GM18526 (cell line): ENCODE measurements around the gene MYO15B.

ENCODE experiments used
- POLR2A ChIP-seq: IDR thresholded peaks from 3 replicates; pipeline ENCODE4 v1.6.1; 2011; ENCODE audit not compliant: insufficient read length; ENCODE audit errors: extremely low read depth

The MYO15B gene

DNA sequence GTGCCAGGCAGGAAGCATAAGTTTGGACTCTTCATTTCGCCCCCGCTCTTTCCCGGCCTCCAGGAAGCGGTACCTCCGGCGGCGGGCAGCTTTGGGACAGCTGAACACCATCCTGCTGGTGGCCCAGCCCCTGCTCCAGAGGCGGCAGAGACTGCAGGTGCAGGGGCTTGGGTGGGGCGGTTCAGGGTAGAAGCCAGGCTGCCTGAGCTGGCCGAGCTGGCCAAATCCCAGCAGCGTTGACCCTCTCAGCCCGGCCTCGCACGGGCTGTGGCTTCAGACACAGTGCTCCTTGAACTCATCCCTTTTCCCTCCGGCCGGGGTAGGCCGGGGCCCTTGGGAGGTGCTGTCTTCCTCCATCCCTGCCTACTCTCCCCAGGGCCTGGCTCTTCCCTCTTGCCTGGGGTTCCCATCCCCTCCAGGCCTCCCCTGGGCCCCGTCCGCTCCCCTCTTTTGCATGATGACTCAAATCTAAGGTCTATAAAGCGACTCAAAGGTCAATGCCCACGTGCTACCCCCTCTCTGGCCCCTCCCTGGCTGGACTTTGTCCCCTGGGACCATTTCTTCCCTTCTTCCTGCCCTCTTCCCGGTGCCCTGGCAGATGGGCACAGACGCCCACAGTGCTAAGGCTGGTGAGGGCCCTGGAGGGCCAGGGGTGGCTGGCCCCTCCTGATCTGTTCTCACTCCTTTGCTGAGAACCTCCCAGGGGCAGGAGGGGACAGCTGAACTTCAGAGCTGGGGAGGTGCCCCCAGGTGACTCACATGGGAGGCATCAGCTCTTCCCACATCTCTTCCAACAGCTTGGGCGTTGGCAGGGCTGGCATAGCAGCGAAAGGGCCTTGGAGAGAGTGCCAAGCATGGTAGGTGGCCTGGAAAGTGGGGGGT, 22.7 kb downstream of the MYO15B start:
- no peak for TF ChIP-seq POLR2A

DNA sequence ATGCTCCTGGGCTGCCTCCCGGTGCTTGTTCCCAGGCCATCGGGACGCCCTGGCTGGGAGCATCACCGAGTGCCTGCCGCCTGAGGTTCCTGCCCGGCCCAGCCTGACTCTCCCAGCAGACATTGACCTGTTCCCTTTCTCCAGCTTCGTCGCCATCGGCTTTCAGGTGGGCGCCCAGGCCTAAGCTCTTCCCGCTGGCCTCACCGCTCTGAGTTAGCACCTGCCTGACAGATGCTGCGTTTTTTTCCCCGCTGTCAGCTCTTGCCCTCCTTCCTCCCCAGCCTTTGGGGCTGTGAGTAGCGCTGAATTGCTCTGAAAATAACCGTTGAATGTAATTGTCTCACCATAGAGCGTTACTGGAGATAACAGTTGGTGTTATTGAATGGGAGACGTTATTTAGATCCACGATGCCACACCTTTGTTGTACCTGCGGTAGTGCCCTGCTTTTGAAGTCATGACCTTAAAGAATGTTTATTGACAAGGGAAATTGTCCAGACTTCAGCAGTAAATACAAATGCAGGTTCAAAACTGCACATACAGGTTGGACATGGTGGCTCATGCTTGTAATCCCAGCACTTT, 24.3 kb downstream of the MYO15B start:
- TF ChIP-seq POLR2A, result no peak

DNA sequence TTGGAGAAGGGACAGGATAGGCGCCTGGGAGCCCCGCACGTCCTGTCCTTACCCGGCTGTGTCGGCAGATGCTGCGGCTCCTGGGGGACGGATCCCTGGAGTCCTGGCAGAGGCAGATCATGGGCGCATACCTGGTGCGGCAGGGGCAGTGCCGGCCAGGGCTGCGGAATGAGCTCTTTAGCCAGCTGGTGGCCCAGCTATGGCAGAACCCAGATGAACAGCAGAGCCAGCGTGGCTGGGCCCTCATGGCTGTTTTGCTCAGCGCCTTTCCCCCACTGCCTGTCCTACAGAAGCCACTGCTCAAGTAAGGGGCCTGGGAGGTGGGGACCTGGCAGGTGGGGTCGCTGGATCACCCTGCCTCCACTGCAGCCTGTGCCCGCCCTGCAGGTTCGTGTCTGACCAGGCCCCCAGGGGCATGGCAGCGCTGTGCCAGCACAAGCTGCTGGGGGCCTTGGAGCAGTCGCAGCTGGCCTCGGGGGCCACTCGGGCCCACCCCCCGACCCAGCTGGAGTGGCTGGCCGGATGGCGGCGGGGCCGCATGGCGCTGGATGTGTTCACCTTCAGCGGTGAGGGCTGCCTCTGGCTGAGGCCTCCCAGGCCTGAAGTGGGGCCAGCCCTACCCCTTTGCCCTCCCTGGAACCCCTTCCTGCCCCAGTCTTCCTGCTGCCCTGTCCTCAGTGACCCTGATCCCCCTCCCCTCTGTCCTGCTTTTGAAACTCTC, 25.5 kb downstream of the MYO15B start:
- TF ChIP-seq POLR2A, result no peak

DNA sequence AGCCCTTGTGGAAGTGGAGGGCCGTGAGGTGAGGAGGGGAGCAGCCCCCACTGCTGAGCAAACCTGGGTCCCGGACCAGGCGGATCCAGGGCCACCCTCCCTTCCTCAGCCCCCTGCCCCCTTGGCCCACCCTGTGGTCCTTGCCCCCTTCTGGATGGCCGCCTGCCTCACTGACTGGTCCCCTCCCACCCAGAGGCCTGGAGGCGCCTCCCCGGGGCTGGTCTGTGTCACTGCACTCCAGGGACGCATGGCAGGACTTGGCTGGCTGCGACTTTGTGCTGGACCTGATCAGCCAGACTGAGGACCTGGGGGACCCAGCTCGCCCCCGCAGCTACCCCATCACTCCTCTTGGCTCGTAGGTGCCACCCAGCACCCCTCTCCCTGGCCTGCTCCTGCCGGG, 26.4 kb downstream of the MYO15B start:
- no peak for TF ChIP-seq POLR2A

DNA sequence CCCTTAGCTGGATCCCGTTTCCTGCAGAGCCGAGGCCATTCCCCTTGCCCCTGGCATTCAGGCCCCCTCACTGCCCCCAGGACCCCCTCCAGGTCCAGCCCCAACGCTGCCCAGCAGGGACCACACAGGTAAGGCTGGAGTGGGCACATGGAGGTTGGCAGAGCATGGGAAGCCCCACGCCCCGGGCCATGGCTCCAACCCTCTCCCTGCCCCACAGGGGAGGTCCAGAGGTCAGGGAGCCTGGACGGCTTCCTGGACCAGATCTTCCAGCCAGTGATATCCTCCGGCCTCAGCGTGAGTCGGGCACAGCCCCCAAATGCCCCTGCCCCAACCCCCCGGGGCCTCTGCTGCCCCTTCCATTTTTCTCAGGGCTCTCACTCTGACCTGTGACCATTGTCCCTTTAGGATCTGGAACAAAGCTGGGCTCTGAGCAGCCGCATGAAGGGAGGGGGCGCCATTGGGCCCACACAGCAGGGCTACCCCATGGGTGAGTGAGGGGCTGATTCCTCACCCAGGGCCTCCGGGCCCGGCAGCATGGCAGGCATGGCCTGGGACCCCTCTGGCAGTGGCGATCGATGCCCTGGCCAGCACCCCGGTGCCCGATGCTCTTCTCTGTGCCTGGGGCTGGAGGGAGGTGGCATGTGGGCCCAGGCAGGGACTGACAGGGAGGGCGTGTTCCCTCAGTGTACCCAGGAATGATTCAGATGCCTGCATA, 27.1 kb downstream of the MYO15B start:
- TF ChIP-seq POLR2A, result no peak

DNA sequence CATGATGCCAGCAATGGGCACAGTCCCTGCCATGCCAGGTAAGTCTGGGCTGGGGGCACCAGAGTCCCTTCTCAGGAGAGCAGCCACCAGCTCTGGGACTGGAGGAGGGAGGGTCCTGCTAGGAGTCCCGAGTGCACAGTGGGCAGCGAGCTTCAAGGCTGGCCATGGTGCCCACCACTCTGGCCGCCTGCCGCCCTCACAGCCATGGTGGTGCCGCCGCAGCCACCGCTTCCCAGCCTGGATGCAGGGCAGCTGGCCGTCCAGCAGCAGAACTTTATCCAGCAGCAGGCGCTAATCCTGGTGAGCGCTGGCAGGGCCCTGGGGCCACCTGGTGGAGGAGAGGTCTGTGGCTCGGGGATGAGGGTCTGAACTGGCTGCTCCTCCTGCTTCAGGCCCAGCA, 27.7 kb downstream of the MYO15B start:
- no peak for TF ChIP-seq POLR2A

DNA sequence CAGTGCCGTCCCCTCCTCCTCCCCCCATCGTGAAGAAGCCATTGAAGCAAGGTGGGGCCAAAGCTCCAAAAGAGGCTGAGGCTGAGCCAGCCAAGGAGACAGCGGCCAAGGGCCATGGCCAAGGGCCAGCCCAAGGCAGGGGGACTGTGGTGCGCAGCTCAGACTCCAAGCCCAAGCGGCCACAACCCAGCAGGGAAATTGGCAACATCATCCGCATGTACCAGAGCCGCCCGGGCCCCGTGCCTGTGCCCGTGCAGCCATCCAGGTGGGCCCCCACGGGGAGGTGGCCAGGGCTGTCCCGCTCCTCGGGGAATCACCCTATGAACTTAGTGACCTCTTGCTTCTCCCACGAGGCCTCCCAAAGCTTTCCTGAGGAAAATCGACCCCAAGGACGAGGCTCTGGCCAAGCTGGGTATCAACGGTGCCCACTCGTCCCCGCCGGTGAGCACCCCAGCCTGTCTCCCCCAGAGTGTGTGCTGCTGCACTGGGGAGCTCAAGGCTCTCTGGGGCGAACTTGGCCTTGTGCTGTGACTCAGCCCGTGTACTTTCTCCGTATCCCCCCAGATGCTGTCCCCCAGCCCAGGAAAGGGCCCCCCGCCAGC, 29.0 kb downstream of the MYO15B start:
- TF ChIP-seq POLR2A, result no peak

DNA sequence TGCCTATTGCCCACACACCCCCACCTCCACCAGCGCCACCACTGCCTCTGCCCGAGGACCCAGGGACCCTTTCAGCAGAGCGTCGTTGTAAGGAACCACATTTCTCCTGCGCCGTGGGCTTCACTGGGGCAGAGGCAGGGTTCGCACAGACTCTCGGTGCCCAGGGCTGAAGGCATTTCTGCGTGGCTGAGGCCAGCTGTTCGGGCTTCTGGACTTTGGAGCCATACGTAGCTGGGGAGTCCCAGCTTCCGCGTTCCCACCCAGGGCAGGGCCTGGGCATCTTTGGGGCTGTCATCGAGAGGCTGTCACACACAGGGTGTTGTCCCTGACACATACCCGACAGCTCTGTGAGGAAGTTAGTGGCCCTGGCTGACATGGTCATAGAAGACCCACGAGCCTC, 29.6 kb downstream of the MYO15B start:
- no peak for TF ChIP-seq POLR2A

DNA sequence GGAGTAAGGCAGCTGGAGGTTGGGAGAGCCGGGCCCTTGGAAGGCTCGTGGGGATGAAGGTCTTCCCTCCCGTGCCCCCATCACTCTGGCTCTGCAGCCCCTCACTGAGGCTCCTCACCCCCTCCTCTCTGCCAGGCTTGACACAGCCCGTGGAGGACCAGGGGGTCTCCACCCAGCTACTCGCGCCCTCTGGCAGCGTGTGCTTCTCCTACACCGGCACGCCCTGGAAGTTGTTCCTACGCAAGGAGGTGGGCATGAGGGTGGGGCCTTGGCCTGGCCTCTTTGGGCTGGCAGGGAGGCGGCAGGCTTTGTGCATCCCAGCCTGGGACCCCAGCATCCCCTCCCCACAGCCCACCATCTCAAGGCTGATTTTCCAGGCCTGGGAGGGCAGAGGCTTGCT, 30.1 kb downstream of the MYO15B start:
- TF ChIP-seq POLR2A, result no peak

DNA sequence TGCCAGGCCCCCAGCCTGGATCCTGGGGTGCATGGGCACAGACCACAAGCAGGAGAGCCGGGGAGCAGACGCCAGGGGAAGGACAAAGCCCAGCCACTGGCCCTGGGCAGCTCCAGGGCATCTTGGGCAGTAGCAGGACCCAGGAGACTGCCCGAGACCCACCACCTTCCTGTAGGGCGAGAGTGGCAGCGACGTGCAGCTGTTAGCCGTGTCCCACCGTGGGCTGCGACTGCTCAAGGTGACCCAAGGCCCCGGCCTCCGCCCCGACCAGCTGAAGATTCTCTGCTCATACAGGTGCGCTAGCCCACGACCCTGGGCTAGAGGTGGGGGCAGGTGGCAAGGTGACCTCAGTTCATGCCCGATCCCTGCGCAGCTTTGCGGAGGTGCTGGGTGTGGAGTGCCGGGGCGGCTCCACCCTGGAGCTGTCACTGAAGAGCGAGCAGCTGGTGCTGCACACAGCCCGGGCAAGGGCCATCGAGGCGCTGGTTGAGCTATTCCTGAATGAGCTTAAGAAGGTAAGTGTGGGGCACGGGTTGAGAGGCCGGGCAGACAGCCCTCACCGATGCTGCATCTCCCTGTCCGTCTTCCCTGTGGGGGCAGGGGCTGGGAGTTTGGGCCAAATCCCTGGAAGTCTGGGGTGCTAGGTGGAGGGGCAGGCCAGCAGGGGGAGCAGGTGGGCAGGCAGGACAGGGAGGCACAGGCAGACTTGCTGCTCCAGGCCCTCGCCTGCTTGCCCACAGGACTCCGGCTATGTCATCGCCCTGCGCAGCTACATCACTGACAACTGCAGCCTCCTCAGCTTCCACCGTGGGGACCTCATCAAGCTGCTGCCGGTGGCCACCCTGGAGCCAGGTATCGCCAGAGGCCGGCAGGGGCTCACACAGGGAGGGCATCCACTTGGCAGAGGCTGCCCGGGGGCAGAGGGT, 32.2 kb downstream of the MYO15B start:
- no peak for TF ChIP-seq POLR2A

DNA sequence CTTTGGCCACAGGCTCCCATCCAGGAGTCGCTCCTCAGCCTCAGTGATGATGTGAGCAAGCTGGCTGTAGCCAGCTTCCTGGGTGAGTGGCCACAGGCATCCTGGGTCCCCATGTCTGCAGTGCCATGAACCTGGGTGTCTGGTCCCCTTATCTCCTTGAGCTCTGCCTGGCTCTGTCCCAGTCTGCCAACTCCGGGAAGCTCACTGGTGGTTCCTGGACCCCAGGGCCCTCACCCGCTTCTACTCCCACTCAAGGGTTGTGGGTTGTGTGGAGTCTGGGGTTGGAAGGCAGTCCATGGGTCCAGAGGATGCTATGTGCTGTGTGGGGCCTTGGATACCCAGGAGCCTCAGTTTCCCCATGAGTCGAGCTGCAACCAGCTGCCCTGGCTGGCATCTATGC, 33.9 kb downstream of the MYO15B start:
- TF ChIP-seq POLR2A, result no peak

DNA sequence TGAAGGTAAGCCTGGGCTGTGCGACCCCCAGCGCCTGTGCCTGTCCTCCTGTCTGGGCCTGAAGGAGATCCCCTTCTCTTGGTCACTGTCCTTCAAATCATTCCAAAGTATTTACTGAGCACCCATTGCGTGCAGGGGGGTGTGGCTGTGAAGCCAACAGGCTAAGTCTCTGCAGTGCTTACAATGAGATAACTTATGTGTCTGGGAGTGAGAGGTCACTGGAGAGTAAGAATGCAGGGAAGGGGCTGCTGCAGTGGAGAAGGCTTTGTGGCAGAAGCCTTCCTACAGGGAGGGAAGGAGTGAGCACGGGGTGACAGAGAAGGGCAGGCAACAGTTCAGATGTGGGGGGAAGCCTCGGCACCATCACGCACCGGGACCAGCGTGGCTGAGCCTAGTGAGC, 34.5 kb downstream of the MYO15B start:
- no peak for TF ChIP-seq POLR2A

DNA sequence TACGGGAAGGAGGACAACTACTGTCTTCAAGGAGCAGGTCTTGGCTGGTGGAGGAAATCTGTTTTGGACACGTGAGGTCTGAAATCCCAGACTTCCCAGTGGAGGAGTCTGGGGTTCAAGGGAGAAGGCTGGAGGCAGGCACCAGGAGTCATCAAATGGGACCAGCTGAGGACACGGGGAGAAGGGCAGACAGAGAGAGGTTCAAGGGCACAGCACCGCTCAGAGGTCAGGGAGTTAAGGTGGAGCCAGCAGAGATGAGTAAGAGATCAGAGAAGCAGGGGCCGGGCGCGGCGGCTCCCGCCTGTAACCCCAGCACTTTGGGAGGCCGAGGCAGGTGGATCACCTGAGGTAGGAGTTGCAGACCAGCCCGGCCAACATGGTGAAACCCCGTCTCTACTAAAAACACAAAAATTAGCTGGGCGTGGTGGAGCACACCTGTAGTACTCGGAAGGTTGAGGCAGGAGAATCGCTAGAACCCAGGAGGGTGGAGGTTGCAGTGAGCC, 35.2 kb downstream of the MYO15B start:
- TF ChIP-seq POLR2A, result no peak

DNA sequence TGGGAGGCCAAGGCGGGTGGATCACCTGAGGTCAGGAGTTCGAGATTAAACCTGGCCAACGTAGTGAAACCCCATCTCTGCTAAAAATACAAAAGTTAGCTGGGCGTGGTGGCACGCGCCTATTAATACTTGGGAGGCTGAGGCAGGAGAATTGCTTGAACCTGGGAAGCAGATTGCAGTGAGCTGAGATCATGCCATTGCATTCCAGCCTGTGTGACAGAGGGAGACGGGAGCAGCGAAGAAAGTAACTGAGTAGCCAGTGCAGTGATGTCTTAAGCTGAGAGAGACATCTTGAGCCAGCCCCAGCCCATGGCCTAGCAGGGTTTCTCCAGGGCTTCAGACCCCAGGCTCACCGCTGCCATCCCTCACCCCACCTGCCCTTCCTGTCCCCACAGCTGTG, 35.8 kb downstream of the MYO15B start:
- TF ChIP-seq POLR2A, result no peak
